SK-N-SH (cell line): ENCODE data around the gene SNX6. TPM values are rescaled to one million over a fixed set of nuclear protein-coding genes. Genes with fewer than 3 reads are reported as not detected.

Experiments
- CTCF ChIA-PET: fragments of 300-600, 350-600 bp; formaldehyde crosslinking; extraction: SDS; loops from one replicate; lab custom pipeline; 2021; lab: Yijun Ruan, JAX
- POLR2A ChIA-PET: fragments of 350-600 bp; sonication (Branson Sonifier 250); formaldehyde crosslinking; extraction: SDS; loops from one replicate; lab custom pipeline; 2020; ENCODE audit warnings: antibody characterized with exemption, inconsistent platforms; lab: Yijun Ruan, JAX
- DNase-seq: peaks from one replicate; pipeline ENCODE4 v3.0.0; 2012
- H2AFZ ChIP-seq: fragments of 200-600 bp; sonication (generic); 2 replicates; pipeline ENCODE4 v1.8.1; 2016; ENCODE audit warnings: antibody characterized with exemption, mild to moderate bottlenecking, low read depth
- H3F3A ChIP-seq: fragments of 200-600 bp; sonication (generic); replicated peaks from 2 replicates; pipeline ENCODE3; 2016; ENCODE audit warnings: antibody characterized with exemption, mild to moderate bottlenecking; ENCODE audit not compliant: insufficient read depth
- H3K27ac ChIP-seq, 2 experiments: fragments of 200-500 bp in 1 of 2; fragments of 200-600 bp in 1 of 2; sonication (Bioruptor generic) in 1 of 2; sonication (generic), shearing (Covaris generic) in 1 of 2; 2 replicates each; pipeline versions ENCODE4 v1.5.1 to v1.6.1; 2014 to 2016; ENCODE audit warnings: low read depth in 2 of 2, inconsistent platforms in 1 of 2, low read length in 1 of 2, mild to moderate bottlenecking in 1 of 2, mixed read lengths in 1 of 2
- H3K27me3 ChIP-seq: fragments of 200-600 bp; sonication (generic), shearing (Covaris generic); 2 replicates; pipeline ENCODE4 v1.6.1; 2016; ENCODE audit warnings: mixed run types; ENCODE audit not compliant: insufficient read depth
- H3K36me3 ChIP-seq, 2 experiments: fragments of 200-500 bp in 1 of 2; fragments of 200-600 bp in 1 of 2; sonication (Bioruptor generic) in 1 of 2; sonication (generic) in 1 of 2; replicated peaks in 1 of 2; 2 replicates each; pipeline versions ENCODE3 to v1.5.1; 2014 to 2016; ENCODE audit warnings: low read length in 1 of 2, mild to moderate bottlenecking in 1 of 2; ENCODE audit not compliant: insufficient read depth in 2 of 2, control insufficient read depth in 1 of 2
- H3K4me1 ChIP-seq, 2 experiments: fragments of 200-500 bp in 1 of 2; fragments of 200-600 bp in 1 of 2; sonication (Bioruptor generic) in 1 of 2; sonication (generic), shearing (Covaris generic) in 1 of 2; 2 replicates each; pipeline versions ENCODE4 v1.5.1 to v1.6.1; 2014 to 2016; ENCODE audit warnings: low read depth in 1 of 2, low read length in 1 of 2, mixed run types in 1 of 2; ENCODE audit not compliant: insufficient read depth in 2 of 2, control insufficient read depth in 1 of 2
- H3K4me2 ChIP-seq: fragments of 200-600 bp; sonication (generic), shearing (Covaris generic); 2 replicates; pipeline ENCODE4 v1.6.1; 2017; ENCODE audit warnings: mixed run types
- H3K4me3 ChIP-seq, 2 experiments: fragments of 200-500 bp in 1 of 2; fragments of 200-600 bp in 1 of 2; sonication (Bioruptor generic) in 1 of 2; sonication (generic), shearing (Covaris generic) in 1 of 2; 2 replicates each; pipeline versions ENCODE4 v1.5.1 to v1.8.1; 2014 to 2016; ENCODE audit warnings: low read depth in 2 of 2, inconsistent platforms in 1 of 2, low read length in 1 of 2, mild to moderate bottlenecking in 1 of 2, mixed read lengths in 1 of 2, moderate library complexity in 1 of 2
- H3K79me2 ChIP-seq: fragments of 200-600 bp; sonication (generic); 2 replicates; pipeline ENCODE4 v1.8.1; 2017; ENCODE audit warnings: mild to moderate bottlenecking; ENCODE audit not compliant: insufficient read depth
- H3K9ac ChIP-seq: fragments of 200-600 bp; sonication (generic); 2 replicates; pipeline ENCODE4 v1.6.1; 2017; ENCODE audit warnings: mixed run types
- H3K9me2 ChIP-seq: fragments of 200-600 bp; sonication (generic); 2 replicates; pipeline ENCODE4 v1.6.1; 2017; ENCODE audit warnings: mixed run types
- H3K9me3 ChIP-seq: fragments of 200-600 bp; sonication (generic); 2 replicates; pipeline ENCODE4 v1.6.1; 2017; ENCODE audit warnings: mixed run types, mild to moderate bottlenecking, moderate library complexity
- H4K20me1 ChIP-seq: fragments of 200-600 bp; sonication (generic); 2 replicates; pipeline ENCODE4 v1.6.1; 2017; ENCODE audit warnings: mild to moderate bottlenecking, mixed run types; ENCODE audit not compliant: insufficient read depth
- EP300 ChIP-seq, 2 experiments: IDR thresholded peaks; 2 replicates each; pipeline versions ENCODE4 v1.4.0 to v1.6.1; 2012; ENCODE audit warnings: borderline replicate concordance in 1 of 2, low read depth in 1 of 2, low read length in 1 of 2
- FOSL2 ChIP-seq: IDR thresholded peaks from 2 replicates; pipeline ENCODE4 v1.4.0; 2012; ENCODE audit warnings: low read depth, mild to moderate bottlenecking, moderate library complexity, borderline replicate concordance
- FOXM1 ChIP-seq: IDR thresholded peaks from 2 replicates; pipeline ENCODE4 v1.4.0; 2012; ENCODE audit warnings: low read depth, mild to moderate bottlenecking
- GATA2 ChIP-seq: sonication (generic); formaldehyde crosslinking; IDR thresholded peaks from 2 replicates; pipeline ENCODE4 v1.5.0; 2020; ENCODE audit warnings: mild to moderate bottlenecking, missing genetic modification reagents
- JUND ChIP-seq: IDR thresholded peaks from 2 replicates; pipeline ENCODE4 v1.4.0; 2012
- MAX ChIP-seq: IDR thresholded peaks from 2 replicates; pipeline ENCODE4 v1.4.0; 2012; ENCODE audit warnings: low read depth
- MEF2A ChIP-seq: IDR thresholded peaks from 2 replicates; pipeline ENCODE4 v1.4.0; 2012; ENCODE audit warnings: low read depth, borderline replicate concordance
- NFIC ChIP-seq: IDR thresholded peaks from 2 replicates; pipeline ENCODE4 v1.4.0; 2012; ENCODE audit warnings: borderline replicate concordance
- POLR2AphosphoS5 ChIP-seq: IDR thresholded peaks from 2 replicates; pipeline ENCODE4 v1.6.1; 2012; ENCODE audit warnings: low read depth, low read length
- RCOR1 ChIP-seq: fragments of 150-350 bp; IDR thresholded peaks from 2 replicates; pipeline ENCODE4 v1.6.1; 2017; ENCODE audit warnings: antibody characterized with exemption, low read length
- REST ChIP-seq: IDR thresholded peaks from 2 replicates; pipeline ENCODE4 v1.6.1; 2012; ENCODE audit warnings: mild to moderate bottlenecking, low read depth, low read length, moderate library complexity
- RXRA ChIP-seq: IDR thresholded peaks from 2 replicates; pipeline ENCODE4 v1.4.0; 2012; ENCODE audit warnings: low read depth, mild to moderate bottlenecking, borderline replicate concordance
- SIN3A ChIP-seq: IDR thresholded peaks from 2 replicates; pipeline ENCODE4 v1.6.1; 2012; ENCODE audit warnings: low read depth, mild to moderate bottlenecking, low read length, moderate library complexity, borderline replicate concordance
- TAF1 ChIP-seq: IDR thresholded peaks from 2 replicates; pipeline ENCODE4 v1.6.1; 2012; ENCODE audit warnings: low read depth, mild to moderate bottlenecking, low read length, moderate library complexity, borderline replicate concordance
- TEAD4 ChIP-seq: IDR thresholded peaks from 2 replicates; pipeline ENCODE4 v1.4.0; 2012; ENCODE audit warnings: mild to moderate bottlenecking, borderline replicate concordance; ENCODE audit not compliant: insufficient read depth
- WGBS: methylation state at CpG from one replicate; pipeline ENCODE4 v1.1.6; 2017; ENCODE audit warnings: low lambda C conversion rate; 5-methylcytosine and 5-hydroxymethylcytosine counted together
- polyA plus RNA-seq, 3 experiments: library from polyadenylated mRNA; depleted of rRNA; stranded (reverse); fragments of >200 nt; gene quantifications; 2 replicates each; pipeline ENCODE4 v1.2.3, GENCODE V29; 2012

Gene SNX6
- polyA plus RNA-seq, 1 of the 3 experiments (the other 2 are of a cell fraction): 33.1 TPM

- TF ChIP-seq MEF2A (no peak), FOXM1 (no peak)
Measured at GRCh38 chr14:34633742-34634141, 3.8 kb upstream of the SNX6 start (continued).

GRCh38 chr14:34632411-34632978 lies 2.5 kb upstream of the SNX6 start:
- Histone ChIP-seq H3K4me1 (peaks cover 4% of the 10 kb centered on the region in 2 experiments; a peak in 2 of 4 replicates), H3K9me2 (no peaks in the 10 kb centered on the region), H3K36me3 (peaks cover 0 to 4% of the 10 kb centered on the region in 2 experiments), H3K4me2 (no peak overlapping the region), H4K20me1 (no peaks in the 10 kb centered on the region), H3F3A (peaks cover 4% of the 10 kb centered on the region), H3K4me3 (no peak overlapping the region), H3K9me3 (no peaks in the 10 kb centered on the region), H3K79me2 (peaks cover 24% of the 10 kb centered on the region), H2AFZ (no peak overlapping the region), H3K9ac (no peak overlapping the region), H3K27ac (no peak overlapping the region), H3K27me3 (no peaks in the 10 kb centered on the region)
- ChIA-PET CTCF (no interaction called here), POLR2A (no interaction called here)
- no peak for DNase-seq
- no peak for TF ChIP-seq EP300 (IDR thresholded peaks at IDR 0.05; ENCODE audit: borderline replicate concordance in 1 of 2, low read depth in 1 of 2, low read length in 1 of 2)
- no peak for TF ChIP-seq TEAD4
- no peak for TF ChIP-seq MEF2A
- TF ChIP-seq FOSL2: no peak
- no peak for TF ChIP-seq MAX
- no peak for TF ChIP-seq FOXM1
- no peak for TF ChIP-seq RXRA
- TF ChIP-seq POLR2AphosphoS5: no peak
- no peak for TF ChIP-seq REST
- TF ChIP-seq JUND: no peak
- no peak for TF ChIP-seq RCOR1
- no peak for TF ChIP-seq SIN3A
- no peak for TF ChIP-seq NFIC
- TF ChIP-seq TAF1: no peak
- no peak for TF ChIP-seq GATA2 (CRISPR knock-in tag)
- whole genome bisulfite sequencing: 88% methylated on average over 5 of the region's 5 CpGs
